K562 (cell line): ENCODE data around the gene COL6A1.

Source experiments
- ARID3A ChIP-seq: IDR thresholded peaks from 2 replicates; pipeline ENCODE4 v1.6.1; 2012; ENCODE audit warnings: low read depth, low read length, improper control_type of control experiment, borderline replicate concordance
- CTBP1 ChIP-seq: fragments of 450-650 bp; IDR thresholded peaks from 2 replicates; pipeline ENCODE4 v1.6.1; 2016; ENCODE audit warnings: borderline replicate concordance
- E2F4 ChIP-seq: sonication (generic); formaldehyde crosslinking; IDR thresholded peaks from 2 replicates; pipeline ENCODE4 v1.8.0; 2022; ENCODE audit warnings: mild to moderate bottlenecking, low read depth, missing genetic modification reagents
- RCOR1 ChIP-seq, 2 experiments: IDR thresholded peaks; 2 replicates each; pipeline ENCODE4 v1.6.1; 2012; ENCODE audit warnings: low read depth in 2 of 2, low read length in 2 of 2, borderline replicate concordance in 1 of 2, improper control_type of control experiment in 1 of 2
- ZBTB11 ChIP-seq, 3 experiments: fragments of 200-800 bp in 1 of 3; fragments of 250-450 bp in 1 of 3; fragments of 450-650 bp in 1 of 3; sonication (Bioruptor Pico) in 1 of 3; sonication (Bioruptor generic) in 1 of 3; formaldehyde crosslinking in 1 of 3; IDR thresholded peaks; 2 replicates each; pipeline versions ENCODE4 v1.6.1 to v1.8.0; 2016 to 2022; ENCODE audit warnings: mild to moderate bottlenecking in 2 of 3, missing genetic modification characterization in 2 of 3, missing compliant biosample characterization in 1 of 3, moderate library complexity in 1 of 3
- ZNF121 ChIP-seq: sonication (generic); formaldehyde crosslinking; conservative IDR thresholded peaks from 2 replicates; pipeline ENCODE4 v1.8.0; 2022; ENCODE audit warnings: missing genetic modification reagents

- no peak for TF ChIP-seq E2F4 (CRISPR knock-in tag)
- TF ChIP-seq ARID3A, result no peak
- TF ChIP-seq ZNF121, result no peak
- no peak for TF ChIP-seq RCOR1 (IDR thresholded peaks at IDR 0.05; ENCODE audit: borderline replicate concordance in 1 of 2, low read depth in 2 of 2, low read length in 2 of 2)
- TF ChIP-seq ZBTB11 (CRISPR knock-in tag; IDR thresholded peaks at IDR 0.05), result no peak
- TF ChIP-seq CTBP1, result no peak
Measured at GRCh38 chr21:46009951-46010705, 28.6 kb downstream of the COL6A1 start.
